Liver (tissue), 9 donors: ENCODE measurements around the gene GPM6B. TPM values are rescaled to one million over a fixed set of nuclear protein-coding genes. Genes with fewer than 3 reads are reported as not detected.

Source experiments
- DNase-seq: peaks from one replicate; pipeline ENCODE4 v3.0.0-alpha.2; 2017; ENCODE audit warnings: low spot score
- H3K27ac ChIP-seq, 2 donors: one replicate each; pipeline ENCODE4 v1.7.0; 2013; ENCODE audit warnings: inconsistent platforms in 2 of 2, low read length in 2 of 2, control low read depth in 1 of 2, low read depth in 1 of 2, mild to moderate bottlenecking in 1 of 2
- H3K27me3 ChIP-seq, 4 donors: one replicate each; pipeline versions ENCODE4 v1.6.1 to v1.7.0; 2013; ENCODE audit warnings: low read length in 3 of 4, inconsistent platforms in 1 of 4, mild to moderate bottlenecking in 1 of 4, moderate library complexity in 1 of 4; ENCODE audit not compliant: control insufficient read depth in 4 of 4, insufficient read depth in 4 of 4
- H3K36me3 ChIP-seq, 4 donors: one replicate each; pipeline versions ENCODE4 v1.6.1 to v1.7.0; 2013; ENCODE audit warnings: low read length in 3 of 4, mild to moderate bottlenecking in 3 of 4, low read depth in 1 of 4, moderate library complexity in 1 of 4; ENCODE audit not compliant: control insufficient read depth in 4 of 4, insufficient read depth in 3 of 4
- H3K4me1 ChIP-seq, 4 donors: one replicate each; pipeline versions ENCODE4 v1.6.1 to v1.7.0; 2013; ENCODE audit warnings: low read length in 3 of 4, mild to moderate bottlenecking in 3 of 4, moderate library complexity in 1 of 4; ENCODE audit not compliant: control insufficient read depth in 4 of 4, insufficient read depth in 4 of 4
- H3K4me3 ChIP-seq, 3 donors: one replicate each; pipeline versions ENCODE4 v1.6.1 to v1.7.0; 2013; ENCODE audit warnings: low read length in 3 of 3, control low read depth in 1 of 3, low read depth in 1 of 3, mild to moderate bottlenecking in 1 of 3
- H3K9ac ChIP-seq, 2 donors: one replicate each; pipeline ENCODE4 v1.7.0; 2013; ENCODE audit warnings: low read length in 2 of 2, mild to moderate bottlenecking in 2 of 2, moderate library complexity in 2 of 2, control low read depth in 1 of 2, low read depth in 1 of 2
- H3K9me3 ChIP-seq, 4 donors: one replicate each; pipeline versions ENCODE4 v1.6.1 to v1.7.0; 2013; ENCODE audit warnings: low read length in 3 of 4; ENCODE audit not compliant: control insufficient read depth in 4 of 4
- EGR1 ChIP-seq, 2 donors: IDR thresholded peaks; 2 replicates each; pipeline ENCODE4 v1.6.1; 2016 to 2018; ENCODE audit warnings: antibody characterized with exemption in 2 of 2, low read depth in 2 of 2
- FOXA2 ChIP-seq: IDR thresholded peaks from 2 replicates; pipeline ENCODE4 v1.6.1; 2016; ENCODE audit warnings: antibody characterized with exemption
- GABPA ChIP-seq, 2 donors: IDR thresholded peaks in 1 of 2; conservative IDR thresholded peaks in 1 of 2; 2 replicates each; pipeline ENCODE4 v1.6.1; 2016; ENCODE audit warnings: antibody characterized with exemption in 2 of 2, mild to moderate bottlenecking in 1 of 2, moderate library complexity in 1 of 2
- HNF4A ChIP-seq, 2 donors: conservative IDR thresholded peaks; 2 replicates each; pipeline ENCODE4 v1.6.1; 2016; ENCODE audit warnings: antibody characterized with exemption in 2 of 2, mild to moderate bottlenecking in 2 of 2
- HNF4G ChIP-seq: IDR thresholded peaks from 2 replicates; pipeline ENCODE4 v1.6.1; 2016; ENCODE audit warnings: antibody characterized with exemption
- JUND ChIP-seq, 2 donors: IDR thresholded peaks; 2 replicates each; pipeline ENCODE4 v1.6.1; 2016; ENCODE audit warnings: antibody characterized with exemption in 2 of 2
- RAD21 ChIP-seq, 2 donors: IDR thresholded peaks; 2 replicates each; pipeline ENCODE4 v1.6.1; 2016; ENCODE audit warnings: antibody characterized with exemption in 2 of 2, mild to moderate bottlenecking in 2 of 2
- SP1 ChIP-seq: IDR thresholded peaks from 2 replicates; pipeline ENCODE4 v1.6.1; 2018; ENCODE audit warnings: antibody characterized with exemption, mild to moderate bottlenecking
- TAF1 ChIP-seq: conservative IDR thresholded peaks from 2 replicates; pipeline ENCODE4 v1.6.1; 2016; ENCODE audit warnings: antibody characterized with exemption, mild to moderate bottlenecking
- WGBS: extraction: QIAGEN DNeasy Blood & Tissue Kit; methylation state at CpG from one replicate; pipeline ENCODE4 v1.1.7; 2013; 5-methylcytosine and 5-hydroxymethylcytosine counted together
- polyA plus RNA-seq, 2 donors: library from polyadenylated mRNA; stranded (reverse) in 1 of 2; unstranded in 1 of 2; fragments of 200-250 nt in 1 of 2; fragments of >200 nt in 1 of 2; fragmentation: Nextera tagmentation in 1 of 2; extraction: Ambion mirVana in 1 of 2; gene quantifications; one replicate each; pipeline versions ENCODE4 v1.2.1 to v1.2.3, GENCODE V29; 2013 to 2015
- total RNA-seq, 2 donors: library from RNA; depleted of rRNA; stranded (reverse); fragments of >200 nt; gene quantifications; one replicate each; pipeline ENCODE4 v1.2.3, GENCODE V29; 2014
- TF ChIP-seq, protein P1 (sequence below): fragments of 150-350 bp; IDR thresholded peaks from 2 replicates; pipeline ENCODE4 v1.5.1; 2017; ENCODE audit warnings: improper control_type of control experiment, low read depth, low read length; ENCODE audit not compliant: missing input control
- TF ChIP-seq, protein P2 (sequence below): IDR thresholded peaks from 2 replicates; pipeline ENCODE4 v1.6.1; 2016; ENCODE audit warnings: antibody characterized with exemption
- TF ChIP-seq, protein P3 (sequence below): IDR thresholded peaks from 2 replicates; pipeline ENCODE4 v1.6.1; 2016; ENCODE audit warnings: antibody characterized with exemption
- TF ChIP-seq, protein P4 (sequence below): IDR thresholded peaks from 2 replicates; pipeline ENCODE4 v1.6.1; 2016; ENCODE audit warnings: antibody characterized with exemption, mild to moderate bottlenecking
- donor health status: healthy.
- donor health status: healthy.
- donor health status: healthy.
- donor health status: healthy.
- donor health status: healthy.

GPM6B gene
- total and polyA plus RNA-seq, 4 donors, result 0.42 to 2.3 (median 0.72) TPM

GRCh38 chrX:13734278-13735172 lies 82.4 kb downstream of the GPM6B start, which contains the start of the genes OFD1 and TRAPPC2 (continued):
- peak; percentile 65 for TF ChIP-seq SP1
- no peak for TF ChIP-seq JUND (IDR thresholded peaks at IDR 0.05)
- peak; percentile 63 for TF ChIP-seq TAF1

DNA sequence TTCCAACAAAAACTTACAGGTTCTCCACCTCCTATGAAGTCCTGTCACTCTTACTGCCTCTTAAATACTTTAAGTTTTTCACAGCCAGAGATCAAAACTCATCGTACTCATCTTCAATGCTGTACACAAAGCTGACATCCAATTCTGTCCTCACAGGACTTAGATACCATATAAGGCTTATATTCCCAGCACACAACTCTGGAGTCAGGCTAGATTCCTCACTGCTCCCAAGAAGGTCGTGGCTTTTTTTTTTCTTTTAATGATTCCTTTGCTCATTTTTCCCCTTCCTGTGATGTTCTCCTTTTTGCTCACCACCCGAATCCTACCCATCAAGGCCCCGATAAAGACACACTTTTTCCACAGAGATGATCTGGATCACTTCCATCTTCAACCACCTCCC lies 83.4 kb downstream of the GPM6B start:
- H3K9me3 ChIP-seq, result no peaks in the 10 kb centered on the region
- peaks cover 0 to 3% (median 0%) of the 10 kb centered on the region in 4 donors for H3K36me3 ChIP-seq
- H3K4me3 ChIP-seq, result peak overlapping the region; percentile 85 to 99 (median 98)
- TF ChIP-seq, protein P1, sequence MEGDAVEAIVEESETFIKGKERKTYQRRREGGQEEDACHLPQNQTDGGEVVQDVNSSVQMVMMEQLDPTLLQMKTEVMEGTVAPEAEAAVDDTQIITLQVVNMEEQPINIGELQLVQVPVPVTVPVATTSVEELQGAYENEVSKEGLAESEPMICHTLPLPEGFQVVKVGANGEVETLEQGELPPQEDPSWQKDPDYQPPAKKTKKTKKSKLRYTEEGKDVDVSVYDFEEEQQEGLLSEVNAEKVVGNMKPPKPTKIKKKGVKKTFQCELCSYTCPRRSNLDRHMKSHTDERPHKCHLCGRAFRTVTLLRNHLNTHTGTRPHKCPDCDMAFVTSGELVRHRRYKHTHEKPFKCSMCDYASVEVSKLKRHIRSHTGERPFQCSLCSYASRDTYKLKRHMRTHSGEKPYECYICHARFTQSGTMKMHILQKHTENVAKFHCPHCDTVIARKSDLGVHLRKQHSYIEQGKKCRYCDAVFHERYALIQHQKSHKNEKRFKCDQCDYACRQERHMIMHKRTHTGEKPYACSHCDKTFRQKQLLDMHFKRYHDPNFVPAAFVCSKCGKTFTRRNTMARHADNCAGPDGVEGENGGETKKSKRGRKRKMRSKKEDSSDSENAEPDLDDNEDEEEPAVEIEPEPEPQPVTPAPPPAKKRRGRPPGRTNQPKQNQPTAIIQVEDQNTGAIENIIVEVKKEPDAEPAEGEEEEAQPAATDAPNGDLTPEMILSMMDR, result no peak
- no peak for TF ChIP-seq HNF4A (conservative IDR thresholded peaks at IDR 0.05)
- no peak for TF ChIP-seq JUND (IDR thresholded peaks at IDR 0.05)
- no peak for TF ChIP-seq GABPA (IDR thresholded peaks at IDR 0.05 in 1 of 2, conservative IDR thresholded peaks at IDR 0.05 in 1 of 2)
- TF ChIP-seq, protein P2, sequence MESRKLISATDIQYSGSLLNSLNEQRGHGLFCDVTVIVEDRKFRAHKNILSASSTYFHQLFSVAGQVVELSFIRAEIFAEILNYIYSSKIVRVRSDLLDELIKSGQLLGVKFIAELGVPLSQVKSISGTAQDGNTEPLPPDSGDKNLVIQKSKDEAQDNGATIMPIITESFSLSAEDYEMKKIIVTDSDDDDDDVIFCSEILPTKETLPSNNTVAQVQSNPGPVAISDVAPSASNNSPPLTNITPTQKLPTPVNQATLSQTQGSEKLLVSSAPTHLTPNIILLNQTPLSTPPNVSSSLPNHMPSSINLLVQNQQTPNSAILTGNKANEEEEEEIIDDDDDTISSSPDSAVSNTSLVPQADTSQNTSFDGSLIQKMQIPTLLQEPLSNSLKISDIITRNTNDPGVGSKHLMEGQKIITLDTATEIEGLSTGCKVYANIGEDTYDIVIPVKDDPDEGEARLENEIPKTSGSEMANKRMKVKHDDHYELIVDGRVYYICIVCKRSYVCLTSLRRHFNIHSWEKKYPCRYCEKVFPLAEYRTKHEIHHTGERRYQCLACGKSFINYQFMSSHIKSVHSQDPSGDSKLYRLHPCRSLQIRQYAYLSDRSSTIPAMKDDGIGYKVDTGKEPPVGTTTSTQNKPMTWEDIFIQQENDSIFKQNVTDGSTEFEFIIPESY, result no peak
- TF ChIP-seq, protein P3, sequence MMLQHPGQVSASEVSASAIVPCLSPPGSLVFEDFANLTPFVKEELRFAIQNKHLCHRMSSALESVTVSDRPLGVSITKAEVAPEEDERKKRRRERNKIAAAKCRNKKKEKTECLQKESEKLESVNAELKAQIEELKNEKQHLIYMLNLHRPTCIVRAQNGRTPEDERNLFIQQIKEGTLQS, result no peak
- TF ChIP-seq HNF4G, result no peak
- TF ChIP-seq RAD21 (IDR thresholded peaks at IDR 0.05), result no peak
- TF ChIP-seq, protein P4, sequence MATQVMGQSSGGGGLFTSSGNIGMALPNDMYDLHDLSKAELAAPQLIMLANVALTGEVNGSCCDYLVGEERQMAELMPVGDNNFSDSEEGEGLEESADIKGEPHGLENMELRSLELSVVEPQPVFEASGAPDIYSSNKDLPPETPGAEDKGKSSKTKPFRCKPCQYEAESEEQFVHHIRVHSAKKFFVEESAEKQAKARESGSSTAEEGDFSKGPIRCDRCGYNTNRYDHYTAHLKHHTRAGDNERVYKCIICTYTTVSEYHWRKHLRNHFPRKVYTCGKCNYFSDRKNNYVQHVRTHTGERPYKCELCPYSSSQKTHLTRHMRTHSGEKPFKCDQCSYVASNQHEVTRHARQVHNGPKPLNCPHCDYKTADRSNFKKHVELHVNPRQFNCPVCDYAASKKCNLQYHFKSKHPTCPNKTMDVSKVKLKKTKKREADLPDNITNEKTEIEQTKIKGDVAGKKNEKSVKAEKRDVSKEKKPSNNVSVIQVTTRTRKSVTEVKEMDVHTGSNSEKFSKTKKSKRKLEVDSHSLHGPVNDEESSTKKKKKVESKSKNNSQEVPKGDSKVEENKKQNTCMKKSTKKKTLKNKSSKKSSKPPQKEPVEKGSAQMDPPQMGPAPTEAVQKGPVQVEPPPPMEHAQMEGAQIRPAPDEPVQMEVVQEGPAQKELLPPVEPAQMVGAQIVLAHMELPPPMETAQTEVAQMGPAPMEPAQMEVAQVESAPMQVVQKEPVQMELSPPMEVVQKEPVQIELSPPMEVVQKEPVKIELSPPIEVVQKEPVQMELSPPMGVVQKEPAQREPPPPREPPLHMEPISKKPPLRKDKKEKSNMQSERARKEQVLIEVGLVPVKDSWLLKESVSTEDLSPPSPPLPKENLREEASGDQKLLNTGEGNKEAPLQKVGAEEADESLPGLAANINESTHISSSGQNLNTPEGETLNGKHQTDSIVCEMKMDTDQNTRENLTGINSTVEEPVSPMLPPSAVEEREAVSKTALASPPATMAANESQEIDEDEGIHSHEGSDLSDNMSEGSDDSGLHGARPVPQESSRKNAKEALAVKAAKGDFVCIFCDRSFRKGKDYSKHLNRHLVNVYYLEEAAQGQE, result no peak
- TF ChIP-seq EGR1 (IDR thresholded peaks at IDR 0.05; ENCODE audit: low read depth in 2 of 2), result no peak
- TF ChIP-seq FOXA2, result no peak
- TF ChIP-seq TAF1, result no peak
- TF ChIP-seq SP1, result no peak
- no peaks in the 10 kb centered on the region for H3K27me3 ChIP-seq
- DNase-seq, result no peak
- 35% methylated on average over 4 of the region's 4 CpGs for WGBS
- no peak overlapping the region for H3K27ac ChIP-seq
- peaks cover 1 to 25% (median 11%) of the 10 kb centered on the region in 4 donors for H3K4me1 ChIP-seq
- H3K9ac ChIP-seq, result peak overlapping the region; percentile 84 to 90
